GM12873 (cell line): ENCODE measurements around the gene RIPOR3.

ENCODE experiments used
- CTCF ChIP-seq: IDR thresholded peaks from 2 replicates; pipeline ENCODE4 v1.5.1; 2012; ENCODE audit warnings: low read depth, mild to moderate bottlenecking, moderate library complexity, low read length, control low read depth; ENCODE audit not compliant: insufficient read depth; ENCODE audit errors: missing control alignments

Gene RIPOR3

GRCh38 chr20:50598074-50598473, 93.3 kb downstream of the RIPOR3 start:
- TF ChIP-seq CTCF: no peak

DNA sequence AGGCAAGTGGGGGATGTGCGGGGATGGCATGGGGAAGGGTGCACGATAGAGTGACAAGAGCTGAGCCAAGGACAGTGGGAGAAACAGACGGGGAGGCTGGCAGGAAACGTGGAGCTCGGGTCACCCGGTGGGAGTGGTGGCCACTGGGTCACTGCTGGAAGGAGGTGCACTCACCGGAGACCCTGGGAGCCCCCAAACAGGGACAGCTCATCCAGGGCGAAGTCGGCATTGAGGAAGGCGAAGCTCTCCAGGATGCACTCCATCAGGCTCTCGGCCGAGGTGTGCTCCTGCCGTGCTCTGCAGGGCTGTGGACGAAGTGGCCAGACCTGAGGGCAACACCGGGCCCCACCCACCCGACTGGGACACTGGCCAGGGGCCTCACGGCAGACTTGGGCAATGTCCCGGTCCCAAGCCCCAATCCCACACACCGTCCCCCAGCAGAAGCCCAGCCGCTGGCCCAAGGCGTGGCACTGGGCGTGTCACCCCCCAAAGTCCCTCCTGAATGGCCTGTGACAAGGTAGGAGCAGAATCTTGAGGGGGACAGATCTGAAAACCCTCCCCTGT, 93.9 kb downstream of the RIPOR3 start:
- TF ChIP-seq CTCF: no peak

GRCh38 chr20:50596694-50597021, 94.7 kb downstream of the RIPOR3 start:
- TF ChIP-seq CTCF: no peak

DNA sequence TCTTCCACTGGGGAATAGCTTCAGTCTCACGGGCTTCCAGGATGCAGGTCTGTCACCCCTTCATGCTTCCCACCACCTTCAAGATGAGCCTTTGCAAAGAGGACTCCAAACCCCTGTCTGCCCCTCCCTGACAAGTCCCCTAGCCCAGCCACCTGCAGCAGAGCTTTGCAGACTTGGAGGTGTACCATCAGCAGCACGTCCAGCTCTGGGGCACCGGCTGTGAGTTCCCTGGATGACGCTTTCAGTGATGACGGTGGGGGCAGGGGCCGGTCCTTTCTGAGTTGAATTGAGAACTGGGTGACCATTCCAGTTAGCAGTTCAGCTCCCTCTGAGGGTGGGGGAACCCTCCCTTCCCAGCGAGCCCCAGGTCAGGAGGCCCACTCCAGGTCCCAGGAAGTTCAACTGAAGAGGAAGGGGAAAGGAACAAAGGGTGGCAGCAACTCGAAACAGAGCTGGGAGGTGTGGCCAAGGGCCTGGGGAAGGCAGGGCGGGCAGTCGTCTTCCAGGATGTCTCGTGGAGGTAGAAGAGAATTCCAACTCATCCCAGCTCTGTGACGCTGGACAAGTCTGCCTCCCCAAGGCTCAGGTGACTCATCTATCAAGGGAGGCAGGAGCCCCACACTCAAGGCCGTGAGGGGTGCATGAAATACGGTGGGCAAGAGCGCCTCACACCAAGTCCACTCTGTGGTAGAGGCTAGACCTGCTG, 95.2 kb downstream of the RIPOR3 start:
- no peak for TF ChIP-seq CTCF

DNA sequence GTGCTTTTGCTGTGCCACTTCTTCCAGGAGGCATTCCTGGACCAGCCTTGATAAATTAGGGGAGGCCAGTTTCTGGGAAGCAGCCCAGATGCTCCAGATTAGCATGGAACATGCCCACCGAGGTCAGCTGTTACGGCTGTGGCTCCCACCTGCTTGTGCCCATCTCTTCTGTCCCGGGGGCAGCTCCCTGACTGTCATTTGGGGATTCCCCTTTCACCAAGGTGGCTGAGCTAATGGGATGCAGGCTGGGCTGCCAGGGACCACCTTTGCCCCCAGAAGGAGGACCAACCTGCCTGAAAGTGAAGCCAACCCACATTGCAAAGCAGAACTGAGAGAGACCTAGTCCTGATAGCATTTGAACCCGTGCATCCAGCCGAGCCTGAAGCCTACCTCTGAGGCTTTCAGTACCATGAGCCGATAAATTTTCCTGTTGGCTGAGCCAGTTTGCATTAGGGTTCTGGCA, 95.9 kb downstream of the RIPOR3 start:
- no peak for TF ChIP-seq CTCF

- TF ChIP-seq CTCF: no peak
Observed at GRCh38 chr20:50594591-50595432, 96.5 kb downstream of the RIPOR3 start.

- no peak for TF ChIP-seq CTCF
Observed at GRCh38 chr20:50594231-50594590, 97.1 kb downstream of the RIPOR3 start.
